ENCODE results near the gene SLC16A6.
"Not testable (repeated sequence)": the region's sequence is repeated elsewhere in the genome, so short reads cannot be mapped to it uniquely, and the experiment has no call there.

DNA sequence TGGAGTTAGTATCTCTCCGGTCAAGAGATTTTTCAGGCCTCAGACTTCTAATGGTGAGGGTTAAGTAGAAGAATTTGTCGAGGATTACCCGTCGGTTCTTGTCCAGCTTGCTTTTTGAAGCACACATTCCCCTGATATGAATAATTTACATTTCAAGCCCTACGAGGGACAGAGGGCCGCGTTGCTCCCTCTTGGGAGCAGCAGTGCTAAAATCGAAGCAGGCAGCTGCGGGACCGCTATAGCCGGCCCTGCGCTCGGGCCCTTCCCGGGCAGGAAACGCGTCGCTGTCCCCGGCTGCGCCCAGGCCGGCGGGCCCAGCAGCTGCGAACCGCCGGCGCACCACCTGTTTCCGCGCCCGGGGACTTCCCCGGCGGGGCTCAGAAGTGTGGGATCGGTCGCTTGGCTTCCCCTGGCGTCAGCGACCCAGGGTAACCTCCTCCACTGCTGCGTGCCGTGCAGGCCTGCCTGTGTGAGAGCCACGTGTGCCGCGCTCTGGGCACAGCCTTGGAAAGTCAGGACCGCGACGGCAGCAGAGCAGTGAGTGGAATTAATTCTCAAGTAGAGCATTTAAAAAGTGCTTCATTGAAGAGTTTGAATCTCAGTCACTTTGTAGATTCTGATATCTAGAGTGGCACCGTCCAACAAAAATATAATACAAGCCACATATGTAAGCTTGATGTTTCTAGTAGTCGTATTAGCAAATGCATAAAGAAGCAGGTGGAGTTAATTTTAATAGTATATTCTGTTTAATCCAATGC lies 31.9 kb downstream of the SLC16A6 start:
- TF ChIP-seq POLR2AphosphoS5 (IDR thresholded peaks at IDR 0.05; ENCODE audit: low read depth, low read length); JUND (IDR thresholded peaks at IDR 0.05); RAD21 (IDR thresholded peaks at IDR 0.05; ENCODE audit: low read length); RFX5 (IDR thresholded peaks at IDR 0.05; ENCODE audit: low read length): not testable (repeated sequence)
- TF ChIP-seq, protein P1, sequence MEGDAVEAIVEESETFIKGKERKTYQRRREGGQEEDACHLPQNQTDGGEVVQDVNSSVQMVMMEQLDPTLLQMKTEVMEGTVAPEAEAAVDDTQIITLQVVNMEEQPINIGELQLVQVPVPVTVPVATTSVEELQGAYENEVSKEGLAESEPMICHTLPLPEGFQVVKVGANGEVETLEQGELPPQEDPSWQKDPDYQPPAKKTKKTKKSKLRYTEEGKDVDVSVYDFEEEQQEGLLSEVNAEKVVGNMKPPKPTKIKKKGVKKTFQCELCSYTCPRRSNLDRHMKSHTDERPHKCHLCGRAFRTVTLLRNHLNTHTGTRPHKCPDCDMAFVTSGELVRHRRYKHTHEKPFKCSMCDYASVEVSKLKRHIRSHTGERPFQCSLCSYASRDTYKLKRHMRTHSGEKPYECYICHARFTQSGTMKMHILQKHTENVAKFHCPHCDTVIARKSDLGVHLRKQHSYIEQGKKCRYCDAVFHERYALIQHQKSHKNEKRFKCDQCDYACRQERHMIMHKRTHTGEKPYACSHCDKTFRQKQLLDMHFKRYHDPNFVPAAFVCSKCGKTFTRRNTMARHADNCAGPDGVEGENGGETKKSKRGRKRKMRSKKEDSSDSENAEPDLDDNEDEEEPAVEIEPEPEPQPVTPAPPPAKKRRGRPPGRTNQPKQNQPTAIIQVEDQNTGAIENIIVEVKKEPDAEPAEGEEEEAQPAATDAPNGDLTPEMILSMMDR (IDR thresholded peaks at IDR 0.05): not testable (repeated sequence)
- TF ChIP-seq, protein P2, sequence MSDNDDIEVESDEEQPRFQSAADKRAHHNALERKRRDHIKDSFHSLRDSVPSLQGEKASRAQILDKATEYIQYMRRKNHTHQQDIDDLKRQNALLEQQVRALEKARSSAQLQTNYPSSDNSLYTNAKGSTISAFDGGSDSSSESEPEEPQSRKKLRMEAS (IDR thresholded peaks at IDR 0.05; ENCODE audit: low read depth): not testable (repeated sequence)
- TF ChIP-seq, protein P3, sequence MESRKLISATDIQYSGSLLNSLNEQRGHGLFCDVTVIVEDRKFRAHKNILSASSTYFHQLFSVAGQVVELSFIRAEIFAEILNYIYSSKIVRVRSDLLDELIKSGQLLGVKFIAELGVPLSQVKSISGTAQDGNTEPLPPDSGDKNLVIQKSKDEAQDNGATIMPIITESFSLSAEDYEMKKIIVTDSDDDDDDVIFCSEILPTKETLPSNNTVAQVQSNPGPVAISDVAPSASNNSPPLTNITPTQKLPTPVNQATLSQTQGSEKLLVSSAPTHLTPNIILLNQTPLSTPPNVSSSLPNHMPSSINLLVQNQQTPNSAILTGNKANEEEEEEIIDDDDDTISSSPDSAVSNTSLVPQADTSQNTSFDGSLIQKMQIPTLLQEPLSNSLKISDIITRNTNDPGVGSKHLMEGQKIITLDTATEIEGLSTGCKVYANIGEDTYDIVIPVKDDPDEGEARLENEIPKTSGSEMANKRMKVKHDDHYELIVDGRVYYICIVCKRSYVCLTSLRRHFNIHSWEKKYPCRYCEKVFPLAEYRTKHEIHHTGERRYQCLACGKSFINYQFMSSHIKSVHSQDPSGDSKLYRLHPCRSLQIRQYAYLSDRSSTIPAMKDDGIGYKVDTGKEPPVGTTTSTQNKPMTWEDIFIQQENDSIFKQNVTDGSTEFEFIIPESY (IDR thresholded peaks at IDR 0.05; ENCODE audit: borderline replicate concordance, low read depth): not testable (repeated sequence)
- TF ChIP-seq, protein P4, sequence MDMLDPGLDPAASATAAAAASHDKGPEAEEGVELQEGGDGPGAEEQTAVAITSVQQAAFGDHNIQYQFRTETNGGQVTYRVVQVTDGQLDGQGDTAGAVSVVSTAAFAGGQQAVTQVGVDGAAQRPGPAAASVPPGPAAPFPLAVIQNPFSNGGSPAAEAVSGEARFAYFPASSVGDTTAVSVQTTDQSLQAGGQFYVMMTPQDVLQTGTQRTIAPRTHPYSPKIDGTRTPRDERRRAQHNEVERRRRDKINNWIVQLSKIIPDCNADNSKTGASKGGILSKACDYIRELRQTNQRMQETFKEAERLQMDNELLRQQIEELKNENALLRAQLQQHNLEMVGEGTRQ (IDR thresholded peaks at IDR 0.05; ENCODE audit: borderline replicate concordance, low read depth, low read length): not testable (repeated sequence)
